PFSK-1 (cell line): ENCODE data around the gene LRRC42.

Experiments
- FOXP2 ChIP-seq: optimal IDR thresholded peaks from 2 replicates; pipeline ENCODE3; 2011; ENCODE audit warnings: borderline replicate concordance, control low read depth, inconsistent platforms; ENCODE audit not compliant: insufficient read depth; ENCODE audit errors: extremely low read length, extremely low read depth
- POLR2AphosphoS5 ChIP-seq: IDR thresholded peaks from 2 replicates; pipeline ENCODE4 v1.6.1; 2012; ENCODE audit warnings: low read depth, mild to moderate bottlenecking, control low read depth, low read length, moderate library complexity
- REST ChIP-seq, 2 experiments: IDR thresholded peaks; 2 replicates each; pipeline versions ENCODE4 v1.6.1 to v1.8.0; 2011 to 2012; ENCODE audit warnings: low read depth in 2 of 2, low read length in 2 of 2, control low read depth in 1 of 2, inconsistent platforms in 1 of 2, mild to moderate bottlenecking in 1 of 2, moderate library complexity in 1 of 2; ENCODE audit not compliant: insufficient read depth in 1 of 2
- SIN3A ChIP-seq: IDR thresholded peaks from 2 replicates; pipeline ENCODE4 v1.6.1; 2012; ENCODE audit warnings: mild to moderate bottlenecking, low read length, moderate library complexity, borderline replicate concordance; ENCODE audit not compliant: insufficient read depth
- TAF1 ChIP-seq: IDR thresholded peaks from 2 replicates; pipeline ENCODE4 v1.6.1; 2012; ENCODE audit warnings: low read length, control low read depth, borderline replicate concordance; ENCODE audit not compliant: insufficient read depth

LRRC42 gene

GRCh38 chr1:54014009-54014629 is 68.0 kb downstream of the LRRC42 start:
- TF ChIP-seq REST (IDR thresholded peaks at IDR 0.05; ENCODE audit: insufficient read depth in 1 of 2, low read depth in 2 of 2, low read length in 2 of 2) (no peak), POLR2AphosphoS5 (no peak), TAF1 (no peak), FOXP2 (no peak), SIN3A (no peak)

GRCh38 chr1:54016343-54017282 is 70.5 kb downstream of the LRRC42 start:
- TF ChIP-seq REST (IDR thresholded peaks at IDR 0.05; ENCODE audit: insufficient read depth in 1 of 2, low read depth in 2 of 2, low read length in 2 of 2) (no peak), TAF1 (no peak), SIN3A (no peak), POLR2AphosphoS5 (no peak), FOXP2 (no peak)
